ENCODE measurements around the gene TBC1D14. TPM values are rescaled to one million over a fixed set of nuclear protein-coding genes. Genes with fewer than 3 reads are reported as not detected.
A peak's percentile ranks its signal among the peaks of the same experiment; 100 is the strongest.

Gene TBC1D14
- total and polyA plus RNA-seq, 2 donors from 2014 or later: 44.9 to 77.7 TPM

DNA sequence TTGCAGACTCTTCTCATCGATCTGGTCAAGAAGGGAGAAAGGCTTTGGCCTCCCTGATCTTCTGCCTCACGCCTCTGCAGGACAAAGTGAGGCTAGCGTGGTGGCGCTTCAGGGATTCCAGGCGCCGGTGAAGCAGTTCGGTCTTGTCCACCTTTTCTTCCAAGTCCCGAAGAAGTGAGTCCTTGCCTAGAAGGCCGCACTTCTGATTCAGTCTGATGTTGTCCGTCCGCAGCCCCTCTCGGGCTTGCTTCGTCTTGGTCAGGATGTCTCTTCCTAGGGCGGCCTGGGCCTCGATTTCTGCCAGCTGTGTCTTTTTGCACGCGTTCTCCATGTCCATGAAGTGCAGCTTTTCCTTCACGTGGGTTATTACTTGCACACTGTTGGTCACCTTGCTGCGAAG, 131.6 kb downstream of the TBC1D14 start:
- H3K9ac ChIP-seq (ENCODE audit: low read length in 3 of 3): no peak overlapping the region
- peaks cover 2 to 29% (median 20%) of the 10 kb centered on the region in 3 donors for H3K4me1 ChIP-seq (ENCODE audit: control insufficient read depth in 2 of 3, insufficient read depth in 2 of 3, low read depth in 1 of 3, low read length in 3 of 3)
- no peak for DNase-seq
- no peaks in the 10 kb centered on the region for H3K36me3 ChIP-seq (ENCODE audit: control insufficient read depth in 2 of 3, insufficient read depth in 3 of 3, low read length in 3 of 3)
- H3K27ac ChIP-seq (ENCODE audit: low read depth in 2 of 2, low read length in 2 of 2): no peak overlapping the region
- TF ChIP-seq, protein P1, sequence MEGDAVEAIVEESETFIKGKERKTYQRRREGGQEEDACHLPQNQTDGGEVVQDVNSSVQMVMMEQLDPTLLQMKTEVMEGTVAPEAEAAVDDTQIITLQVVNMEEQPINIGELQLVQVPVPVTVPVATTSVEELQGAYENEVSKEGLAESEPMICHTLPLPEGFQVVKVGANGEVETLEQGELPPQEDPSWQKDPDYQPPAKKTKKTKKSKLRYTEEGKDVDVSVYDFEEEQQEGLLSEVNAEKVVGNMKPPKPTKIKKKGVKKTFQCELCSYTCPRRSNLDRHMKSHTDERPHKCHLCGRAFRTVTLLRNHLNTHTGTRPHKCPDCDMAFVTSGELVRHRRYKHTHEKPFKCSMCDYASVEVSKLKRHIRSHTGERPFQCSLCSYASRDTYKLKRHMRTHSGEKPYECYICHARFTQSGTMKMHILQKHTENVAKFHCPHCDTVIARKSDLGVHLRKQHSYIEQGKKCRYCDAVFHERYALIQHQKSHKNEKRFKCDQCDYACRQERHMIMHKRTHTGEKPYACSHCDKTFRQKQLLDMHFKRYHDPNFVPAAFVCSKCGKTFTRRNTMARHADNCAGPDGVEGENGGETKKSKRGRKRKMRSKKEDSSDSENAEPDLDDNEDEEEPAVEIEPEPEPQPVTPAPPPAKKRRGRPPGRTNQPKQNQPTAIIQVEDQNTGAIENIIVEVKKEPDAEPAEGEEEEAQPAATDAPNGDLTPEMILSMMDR (IDR thresholded peaks at IDR 0.05; ENCODE audit: borderline replicate concordance, extremely low read depth, insufficient read depth): no peak
- H3K27me3 ChIP-seq (ENCODE audit: control insufficient read depth, insufficient read depth, low read length): no peaks in the 10 kb centered on the region
- no peaks in the 10 kb centered on the region for H3K9me3 ChIP-seq (ENCODE audit: control insufficient read depth in 2 of 3, insufficient read depth in 1 of 3, low read length in 3 of 3)
- intact Hi-C loops (cut with DNase I): no loop called here
- FAIRE-seq: no peak
- no peak overlapping the region for H3K4me3 ChIP-seq (ENCODE audit: low read length in 3 of 3)

- peak overlapping the region in 1 of 3 donors; percentile 52 for H3K9ac ChIP-seq (ENCODE audit: low read length in 3 of 3)
- intact Hi-C loops (cut with DNase I): no loop called here
- peaks cover 2 to 34% (median 25%) of the 10 kb centered on the region in 3 donors for H3K4me1 ChIP-seq (ENCODE audit: control insufficient read depth in 2 of 3, insufficient read depth in 2 of 3, low read depth in 1 of 3, low read length in 3 of 3)
- peak overlapping the region; percentile 48 to 73 (median 71) for H3K4me3 ChIP-seq (ENCODE audit: low read length in 3 of 3)
- TF ChIP-seq, protein P1 (IDR thresholded peaks at IDR 0.05; ENCODE audit: borderline replicate concordance, extremely low read depth, insufficient read depth): no peak
- H3K27me3 ChIP-seq (ENCODE audit: control insufficient read depth, insufficient read depth, low read length): no peaks in the 10 kb centered on the region
- no peak for FAIRE-seq
- peak overlapping the region in 1 of 2 donors; percentile 51 for H3K27ac ChIP-seq (ENCODE audit: low read depth in 2 of 2, low read length in 2 of 2)
- DNase-seq: peak in 4 of 5 donors; percentile 24 to 90 (median 58)
- H3K36me3 ChIP-seq (ENCODE audit: control insufficient read depth in 2 of 3, insufficient read depth in 3 of 3, low read length in 3 of 3): no peaks in the 10 kb centered on the region
- H3K9me3 ChIP-seq (ENCODE audit: control insufficient read depth in 2 of 3, insufficient read depth in 1 of 3, low read length in 3 of 3): no peaks in the 10 kb centered on the region
These were observed 132.3 kb downstream of the TBC1D14 start for GRCh38 chr4:7041801-7042502.

- Histone ChIP-seq H3K27me3 (ENCODE audit: control insufficient read depth, insufficient read depth, low read length) (no peaks in the 10 kb centered on the region), H3K27ac (ENCODE audit: low read depth in 2 of 2, low read length in 2 of 2) (peak overlapping the region; percentile 45 to 51), H3K36me3 (ENCODE audit: control insufficient read depth in 2 of 3, insufficient read depth in 3 of 3, low read length in 3 of 3) (no peaks in the 10 kb centered on the region), H3K9me3 (ENCODE audit: control insufficient read depth in 2 of 3, insufficient read depth in 1 of 3, low read length in 3 of 3) (no peaks in the 10 kb centered on the region), H3K9ac (ENCODE audit: low read length in 3 of 3) (peak overlapping the region in 1 of 3 donors; percentile 52), H3K4me1 (ENCODE audit: control insufficient read depth in 2 of 3, insufficient read depth in 2 of 3, low read depth in 1 of 3, low read length in 3 of 3) (peaks cover 2 to 37% (median 25%) of the 10 kb centered on the region in 3 donors), H3K4me3 (ENCODE audit: low read length in 3 of 3) (peak overlapping the region; percentile 54 to 73 (median 71))
- TF ChIP-seq, protein P1 (IDR thresholded peaks at IDR 0.05; ENCODE audit: borderline replicate concordance, extremely low read depth, insufficient read depth): peak; percentile 39
- FAIRE-seq (no peak), DNase-seq (peak; percentile 98 to 100 (median 99))
- intact Hi-C loops (cut with DNase I): no loop called here
These were observed 133.1 kb downstream of the TBC1D14 start for GRCh38 chr4:7042503-7043283.

Data from kidney (tissue), 14 donors.